ENCODE measurements around the gene MYEF2.

DNA sequence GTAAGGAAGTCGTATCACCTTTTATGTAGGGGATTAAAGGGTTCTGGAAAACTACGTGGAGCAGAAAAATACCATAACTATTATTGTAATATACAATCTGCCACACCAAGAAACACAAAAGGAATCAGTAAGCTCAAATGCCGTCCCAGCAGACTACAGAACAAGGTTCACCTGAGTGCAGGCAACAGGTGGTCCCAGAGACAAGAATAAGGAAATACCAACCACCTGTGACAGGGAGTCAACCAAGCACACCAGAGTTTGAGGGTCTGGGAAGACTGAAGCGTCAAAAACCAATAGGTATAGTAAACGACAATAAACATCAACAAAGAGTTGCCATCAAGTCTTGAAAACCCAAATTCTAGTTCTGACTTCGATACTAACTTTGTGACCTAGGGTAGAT lies 45.2 kb downstream of the MYEF2 start:
- TF ChIP-seq, protein P1, sequence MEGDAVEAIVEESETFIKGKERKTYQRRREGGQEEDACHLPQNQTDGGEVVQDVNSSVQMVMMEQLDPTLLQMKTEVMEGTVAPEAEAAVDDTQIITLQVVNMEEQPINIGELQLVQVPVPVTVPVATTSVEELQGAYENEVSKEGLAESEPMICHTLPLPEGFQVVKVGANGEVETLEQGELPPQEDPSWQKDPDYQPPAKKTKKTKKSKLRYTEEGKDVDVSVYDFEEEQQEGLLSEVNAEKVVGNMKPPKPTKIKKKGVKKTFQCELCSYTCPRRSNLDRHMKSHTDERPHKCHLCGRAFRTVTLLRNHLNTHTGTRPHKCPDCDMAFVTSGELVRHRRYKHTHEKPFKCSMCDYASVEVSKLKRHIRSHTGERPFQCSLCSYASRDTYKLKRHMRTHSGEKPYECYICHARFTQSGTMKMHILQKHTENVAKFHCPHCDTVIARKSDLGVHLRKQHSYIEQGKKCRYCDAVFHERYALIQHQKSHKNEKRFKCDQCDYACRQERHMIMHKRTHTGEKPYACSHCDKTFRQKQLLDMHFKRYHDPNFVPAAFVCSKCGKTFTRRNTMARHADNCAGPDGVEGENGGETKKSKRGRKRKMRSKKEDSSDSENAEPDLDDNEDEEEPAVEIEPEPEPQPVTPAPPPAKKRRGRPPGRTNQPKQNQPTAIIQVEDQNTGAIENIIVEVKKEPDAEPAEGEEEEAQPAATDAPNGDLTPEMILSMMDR (IDR thresholded peaks at IDR 0.05): no peak
- no peak for TF ChIP-seq EP300 (IDR thresholded peaks at IDR 0.05; ENCODE audit: low read depth)
- no peak for TF ChIP-seq POLR2A (IDR thresholded peaks at IDR 0.05)
